ENCODE data around the gene FLT4.

The FLT4 gene

GRCh38 chr5:180618829-180619562 lies 30.4 kb downstream of the FLT4 start:
- Histone ChIP-seq H3K9me3 (ENCODE audit: control insufficient read depth, insufficient read depth, low read length) (no peaks in the 10 kb centered on the region), H3K9me2 (replicated peaks; ENCODE audit: control insufficient read depth, low read length) (no peaks in the 10 kb centered on the region), H3K4me3 (ENCODE audit: low read length) (no peak overlapping the region), H3K36me3 (ENCODE audit: control insufficient read depth, low read length) (no peaks in the 10 kb centered on the region), H3F3A (ENCODE audit: control insufficient read depth, insufficient read depth) (no peaks in the 10 kb centered on the region), H3K27me3 (ENCODE audit: control insufficient read depth, low read length) (no peaks in the 10 kb centered on the region), H3K4me2 (ENCODE audit: low read length) (no peak overlapping the region), H3K4me1 (ENCODE audit: control insufficient read depth, low read length) (peaks cover 9% of the 10 kb centered on the region), H4K20me1 (ENCODE audit: control insufficient read depth, insufficient read depth, low read depth, low read length) (no peaks in the 10 kb centered on the region), H3K79me2 (ENCODE audit: control insufficient read depth, low read length) (no peaks in the 10 kb centered on the region), H3K27ac (ENCODE audit: low read depth, low read length) (no peak overlapping the region)
- TF ChIP-seq CTCF (IDR thresholded peaks at IDR 0.05; ENCODE audit: low read depth, low read length, poor library complexity, severe bottlenecking) = no peak
- TF ChIP-seq EZH2phosphoT487 (IDR thresholded peaks at IDR 0.05; ENCODE audit: borderline replicate concordance, low read length) = no peak

GRCh38 chr5:180618487-180618828 lies 30.9 kb downstream of the FLT4 start:
- Histone ChIP-seq H3K79me2 (ENCODE audit: control insufficient read depth, low read length) (no peaks in the 10 kb centered on the region), H3K36me3 (ENCODE audit: control insufficient read depth, low read length) (no peaks in the 10 kb centered on the region), H3F3A (ENCODE audit: control insufficient read depth, insufficient read depth) (no peaks in the 10 kb centered on the region), H3K9me3 (ENCODE audit: control insufficient read depth, insufficient read depth, low read length) (no peaks in the 10 kb centered on the region), H3K4me1 (ENCODE audit: control insufficient read depth, low read length) (peaks cover 6% of the 10 kb centered on the region), H3K4me3 (ENCODE audit: low read length) (no peak overlapping the region), H3K27me3 (ENCODE audit: control insufficient read depth, low read length) (no peaks in the 10 kb centered on the region), H3K27ac (ENCODE audit: low read depth, low read length) (no peak overlapping the region), H3K9me2 (replicated peaks; ENCODE audit: control insufficient read depth, low read length) (no peaks in the 10 kb centered on the region), H3K4me2 (ENCODE audit: low read length) (no peak overlapping the region), H4K20me1 (ENCODE audit: control insufficient read depth, insufficient read depth, low read depth, low read length) (no peaks in the 10 kb centered on the region)
- TF ChIP-seq CTCF (IDR thresholded peaks at IDR 0.05; ENCODE audit: low read depth, low read length, poor library complexity, severe bottlenecking) = no peak
- TF ChIP-seq EZH2phosphoT487 (IDR thresholded peaks at IDR 0.05; ENCODE audit: borderline replicate concordance, low read length) = no peak

GRCh38 chr5:180613814-180614188 lies 35.6 kb downstream of the FLT4 start:
- H3K9me3 ChIP-seq (ENCODE audit: control insufficient read depth, insufficient read depth, low read length) = no peaks in the 10 kb centered on the region

GRCh38 chr5:180613188-180613813 lies 36.1 kb downstream of the FLT4 start:
- TF ChIP-seq EZH2phosphoT487 (IDR thresholded peaks at IDR 0.05; ENCODE audit: borderline replicate concordance, low read length) = no peak
- no peak for TF ChIP-seq CTCF (IDR thresholded peaks at IDR 0.05; ENCODE audit: low read depth, low read length, poor library complexity, severe bottlenecking)

More at GRCh38 chr5:180613814-180614188, 35.6 kb downstream of the FLT4 start:
- Histone ChIP-seq H3K9me2 (replicated peaks; ENCODE audit: control insufficient read depth, low read length) (no peaks in the 10 kb centered on the region), H4K20me1 (ENCODE audit: control insufficient read depth, insufficient read depth, low read depth, low read length) (no peaks in the 10 kb centered on the region), H3K4me3 (ENCODE audit: low read length) (no peak overlapping the region), H3F3A (ENCODE audit: control insufficient read depth, insufficient read depth) (no peaks in the 10 kb centered on the region), H3K4me2 (ENCODE audit: low read length) (no peak overlapping the region), H3K4me1 (ENCODE audit: control insufficient read depth, low read length) (no peaks in the 10 kb centered on the region), H3K36me3 (ENCODE audit: control insufficient read depth, low read length) (no peaks in the 10 kb centered on the region), H3K79me2 (ENCODE audit: control insufficient read depth, low read length) (no peaks in the 10 kb centered on the region), H3K27ac (ENCODE audit: low read depth, low read length) (no peak overlapping the region), H3K27me3 (ENCODE audit: control insufficient read depth, low read length) (no peaks in the 10 kb centered on the region)
- TF ChIP-seq EZH2phosphoT487 (IDR thresholded peaks at IDR 0.05; ENCODE audit: borderline replicate concordance, low read length) = no peak

More at GRCh38 chr5:180613188-180613813, 36.1 kb downstream of the FLT4 start:
- Histone ChIP-seq H3K4me1 (ENCODE audit: control insufficient read depth, low read length) (no peaks in the 10 kb centered on the region), H3K9me2 (replicated peaks; ENCODE audit: control insufficient read depth, low read length) (no peaks in the 10 kb centered on the region), H4K20me1 (ENCODE audit: control insufficient read depth, insufficient read depth, low read depth, low read length) (no peaks in the 10 kb centered on the region), H3K27me3 (ENCODE audit: control insufficient read depth, low read length) (no peaks in the 10 kb centered on the region), H3K36me3 (ENCODE audit: control insufficient read depth, low read length) (no peaks in the 10 kb centered on the region), H3K27ac (ENCODE audit: low read depth, low read length) (no peak overlapping the region), H3K4me2 (ENCODE audit: low read length) (no peak overlapping the region), H3K4me3 (ENCODE audit: low read length) (no peak overlapping the region), H3K9me3 (ENCODE audit: control insufficient read depth, insufficient read depth, low read length) (no peaks in the 10 kb centered on the region), H3K79me2 (ENCODE audit: control insufficient read depth, low read length) (no peaks in the 10 kb centered on the region), H3F3A (ENCODE audit: control insufficient read depth, insufficient read depth) (no peaks in the 10 kb centered on the region)

Measured in DOHH2 (cell line).